Activated T-helper 9 cell treated with anti-CD3 and anti-CD28 coated beads, Interleukin-2, amount 50 U/mL, for 16 hours (primary cell): ENCODE measurements around the gene PGK2.

ENCODE experiments used
- DNase-seq: peaks from one replicate; pipeline ENCODE4 v3.0.0-alpha.2; 2020; ENCODE audit warnings: low read depth

The PGK2 gene

GRCh38 chr6:49736017-49736508, 51.0 kb downstream of the PGK2 start:
- no peak for DNase-seq
